Jurkat, Clone E6-1 (cell line): ENCODE data around the gene C16orf78. TPM values are rescaled to one million over a fixed set of nuclear protein-coding genes. Genes with fewer than 3 reads are reported as not detected.

ENCODE experiments used
- DNase-seq: peaks from one replicate; pipeline ENCODE4 v3.0.0-alpha.2; 2011; ENCODE audit warnings: low read depth, low spot score
- H3K4me3 ChIP-seq: 2 replicates; pipeline ENCODE4 v1.5.1; 2011; ENCODE audit warnings: mild to moderate bottlenecking, low read length, control low read depth, moderate library complexity
- polyA plus RNA-seq: library from polyadenylated mRNA; unstranded; fragments of >200 nt; gene quantifications from one replicate; pipeline ENCODE4 v1.2.1, GENCODE V29; 2012; ENCODE audit warnings: missing spikeins; ENCODE audit not compliant: insufficient read length, insufficient read depth

Gene C16orf78, protein sequence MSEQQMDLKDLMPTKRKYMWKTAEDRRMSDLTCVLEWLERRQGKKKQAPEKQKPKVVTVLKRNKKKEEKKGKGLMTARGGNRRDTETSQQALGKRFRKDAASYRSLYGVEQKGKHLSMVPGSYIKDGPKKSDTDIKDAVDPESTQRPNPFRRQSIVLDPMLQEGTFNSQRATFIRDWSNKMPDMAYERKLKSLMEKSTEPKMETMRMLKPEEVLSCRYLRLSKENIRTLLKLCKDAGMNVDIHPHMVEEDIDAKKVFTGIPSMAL
- not detected for polyA plus RNA-seq

DNA sequence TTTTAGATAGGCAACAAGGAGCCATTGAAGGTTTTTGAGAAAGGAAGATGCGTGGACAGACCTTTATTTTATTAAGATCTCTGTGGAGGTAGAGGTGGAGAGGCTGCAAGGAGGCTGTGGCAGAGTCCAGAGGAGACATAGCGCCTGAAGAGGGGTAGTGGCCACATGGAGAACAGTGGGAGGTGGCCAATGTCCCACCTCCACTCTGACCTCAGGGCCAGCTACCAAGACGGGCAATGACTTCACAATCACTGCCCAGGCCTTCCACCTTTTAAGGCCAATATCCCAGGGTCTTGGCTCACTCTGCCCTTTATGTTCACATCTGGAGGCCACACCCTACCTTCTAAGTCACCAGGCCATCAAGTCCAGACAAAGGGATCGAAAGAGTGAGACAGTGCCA, at the start of gene C16orf78:
C16orf78 (plus strand) TSS at position 301 of the 400 bp plus-strand sequence. CDS start 136 bp downstream, outside the sequence.
- H3K4me3 ChIP-seq, result no peak within 1 kb of the TSS

DNA sequence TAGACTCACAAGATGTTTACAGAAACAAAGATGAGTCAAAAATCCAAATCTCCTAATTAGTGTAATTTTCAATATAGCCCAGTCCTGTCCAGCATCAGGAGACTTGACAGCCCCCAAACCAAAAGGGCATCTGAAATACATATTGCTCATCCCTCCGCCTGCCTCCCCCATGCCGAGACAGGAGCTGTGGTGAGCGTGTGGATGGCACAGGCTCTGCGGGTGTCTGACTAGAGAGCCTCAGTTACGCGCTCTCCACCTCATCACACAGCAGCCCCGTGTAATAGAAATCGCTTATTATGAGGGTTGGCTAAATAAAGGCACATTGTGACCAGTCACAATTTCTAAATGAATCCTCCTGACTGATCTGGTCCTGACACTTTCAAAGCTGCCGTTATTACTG, 48.9 kb upstream of the C16orf78 start:
- H3K4me3 ChIP-seq, result no peak overlapping the region
- no peak for DNase-seq

More for the DNA sequence above, at the start of gene C16orf78:
- DNase-seq, result no peak

GRCh38 chr16:49327466-49327865, 46.1 kb upstream of the C16orf78 start:
- no peak overlapping the region for H3K4me3 ChIP-seq
- no peak for DNase-seq

DNA sequence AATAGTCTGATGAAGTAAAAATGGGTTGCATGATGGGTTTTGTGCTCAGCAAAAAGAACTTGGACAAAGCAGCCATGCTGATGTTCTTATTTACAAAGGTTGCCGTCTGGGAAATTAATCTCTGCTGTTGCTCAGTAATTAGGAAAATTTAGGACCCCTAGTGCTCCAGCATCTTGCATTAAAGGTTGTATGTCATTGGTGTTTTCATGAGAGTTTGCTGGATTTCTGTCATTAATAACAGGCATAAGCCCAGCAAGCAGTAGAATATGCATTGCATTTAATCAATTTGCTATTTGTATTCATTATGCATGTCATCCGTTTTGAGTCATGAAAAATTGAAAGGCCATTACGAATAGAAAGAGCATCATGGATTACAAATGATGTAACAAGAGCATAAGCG, 45.3 kb upstream of the C16orf78 start:
- H3K4me3 ChIP-seq, result no peak overlapping the region
- no peak for DNase-seq

DNA sequence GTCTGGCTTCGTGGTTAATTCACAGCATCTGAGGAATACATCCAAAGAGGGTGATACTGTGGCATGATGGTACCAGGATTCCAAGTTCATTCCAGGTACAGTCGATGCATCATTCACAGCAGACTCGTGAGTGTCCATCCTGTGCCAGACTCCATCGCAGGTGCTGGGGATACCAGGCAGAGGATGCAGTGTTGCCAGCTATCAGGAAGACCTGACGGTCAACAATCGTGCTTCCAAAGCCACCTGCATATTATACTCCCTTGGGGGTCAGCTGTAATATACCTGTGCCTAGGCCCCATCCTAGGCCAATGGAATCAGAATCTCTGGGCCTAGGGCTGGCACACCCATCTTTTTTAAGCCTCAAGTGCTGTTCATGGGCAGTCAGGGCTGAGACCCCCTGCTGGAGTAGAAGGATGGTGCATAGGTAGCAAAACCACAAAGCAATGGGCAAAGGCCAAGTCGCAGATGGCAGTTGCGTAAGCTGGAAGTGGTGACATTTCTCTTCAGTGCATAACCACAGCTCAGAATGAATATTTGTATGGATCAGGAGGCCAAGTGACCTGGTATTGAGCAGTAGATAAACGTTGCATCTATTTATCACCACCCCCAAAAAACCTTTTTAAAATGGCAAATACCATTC, 42.9 kb upstream of the C16orf78 start:
- DNase-seq, result peak; percentile 35

GRCh38 chr16:49332589-49333258, 40.9 kb upstream of the C16orf78 start:
- H3K4me3 ChIP-seq, result no peak overlapping the region
- DNase-seq, result no peak

More for the DNA sequence above, 42.9 kb upstream of the C16orf78 start:
- no peak overlapping the region for H3K4me3 ChIP-seq

DNA sequence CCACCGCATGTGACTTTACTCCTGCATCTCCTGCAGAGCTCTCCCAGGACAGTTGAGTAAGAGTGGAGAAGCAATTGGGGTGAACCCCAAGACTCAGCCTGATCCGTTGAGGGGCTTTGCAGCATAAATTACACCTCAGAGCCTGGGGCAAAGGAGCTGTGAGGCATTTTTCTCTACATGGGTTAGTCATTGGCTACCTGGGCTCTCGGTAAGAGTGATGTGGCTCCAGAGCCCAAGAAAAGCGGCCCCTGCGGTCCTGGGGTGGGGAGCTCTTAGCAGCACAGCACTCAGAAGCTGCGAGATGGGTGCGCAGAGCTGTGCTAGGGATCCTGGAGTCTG, 40.4 kb upstream of the C16orf78 start:
- H3K4me3 ChIP-seq, result no peak overlapping the region
- no peak for DNase-seq

- no peak overlapping the region for H3K4me3 ChIP-seq
- no peak for DNase-seq
Measured at GRCh38 chr16:49335828-49336227, 37.8 kb upstream of the C16orf78 start.

DNA sequence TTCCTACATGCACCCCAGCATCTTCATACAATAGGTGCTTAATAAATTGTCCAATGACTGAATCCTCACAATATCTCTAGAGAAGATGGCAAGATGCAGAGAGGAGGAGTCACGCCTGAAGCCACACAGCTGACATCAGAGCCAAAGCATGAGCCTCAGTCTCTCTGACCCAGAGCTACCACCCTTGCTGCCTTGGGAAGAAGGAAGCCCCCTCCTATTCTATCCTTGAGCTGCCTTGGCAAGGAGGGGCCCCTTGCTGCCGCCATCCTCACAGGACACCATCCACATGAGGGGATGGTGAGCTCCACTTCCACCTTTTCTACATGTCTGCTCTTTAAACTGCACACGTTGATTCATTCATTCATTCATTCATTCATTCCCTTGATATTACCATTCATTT, 37.0 kb upstream of the C16orf78 start:
- no peak overlapping the region for H3K4me3 ChIP-seq
- DNase-seq, result no peak

- no peak overlapping the region for H3K4me3 ChIP-seq
- DNase-seq, result no peak
Measured at GRCh38 chr16:49337814-49338350, 35.7 kb upstream of the C16orf78 start.

DNA sequence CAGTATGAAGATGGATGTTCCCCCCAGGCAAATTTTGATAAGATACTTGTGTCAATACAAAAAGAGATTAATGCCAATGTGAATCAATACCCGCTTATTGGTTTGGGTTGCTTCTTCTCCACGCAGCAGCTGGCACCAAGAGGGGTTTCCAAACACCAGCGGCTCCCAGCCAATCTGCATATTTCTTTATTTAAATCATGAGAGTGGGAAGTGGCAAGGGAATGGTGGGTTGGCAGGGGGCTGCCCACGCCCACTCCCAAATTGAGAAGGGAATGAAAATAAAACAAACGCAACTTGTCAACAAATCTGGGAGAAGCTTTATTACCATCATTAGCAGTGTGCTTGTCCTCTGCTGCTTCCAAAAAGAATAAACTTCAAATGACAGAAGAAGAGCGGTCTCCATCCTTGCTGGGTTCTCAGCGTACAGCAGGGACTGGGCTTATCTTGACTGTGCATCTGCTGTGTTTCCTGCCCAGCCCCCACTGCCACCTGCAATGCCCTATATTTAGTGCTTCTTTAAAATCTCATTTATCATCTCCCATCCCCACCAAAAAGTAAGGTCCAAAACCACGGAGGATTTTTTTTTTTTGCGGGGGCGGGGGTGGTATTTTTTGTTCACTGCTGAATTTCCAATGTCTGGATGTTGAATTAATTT, 34.9 kb upstream of the C16orf78 start:
- peak; percentile 80 for DNase-seq

DNA sequence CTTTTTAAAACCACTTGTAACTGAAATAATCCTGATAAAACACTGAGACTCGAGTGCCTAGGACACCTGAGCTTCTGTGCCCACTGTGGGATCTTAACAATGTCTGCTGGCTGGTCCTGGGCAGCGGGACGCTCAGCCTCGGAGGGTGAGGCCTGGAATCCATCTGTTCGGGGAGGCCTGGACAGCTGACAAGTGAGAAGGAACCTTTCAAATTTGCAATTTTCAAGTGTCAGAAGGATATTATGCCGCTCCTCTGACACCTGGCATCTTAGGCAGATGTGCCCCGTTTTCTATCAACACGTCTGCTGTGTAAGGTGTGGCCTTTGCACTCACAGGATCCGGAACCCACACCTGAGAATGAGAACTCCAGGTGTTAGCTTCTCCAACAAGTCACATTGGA, 33.1 kb upstream of the C16orf78 start:
- no peak overlapping the region for H3K4me3 ChIP-seq
- DNase-seq, result no peak

More for the DNA sequence above, 34.9 kb upstream of the C16orf78 start:
- no peak overlapping the region for H3K4me3 ChIP-seq

DNA sequence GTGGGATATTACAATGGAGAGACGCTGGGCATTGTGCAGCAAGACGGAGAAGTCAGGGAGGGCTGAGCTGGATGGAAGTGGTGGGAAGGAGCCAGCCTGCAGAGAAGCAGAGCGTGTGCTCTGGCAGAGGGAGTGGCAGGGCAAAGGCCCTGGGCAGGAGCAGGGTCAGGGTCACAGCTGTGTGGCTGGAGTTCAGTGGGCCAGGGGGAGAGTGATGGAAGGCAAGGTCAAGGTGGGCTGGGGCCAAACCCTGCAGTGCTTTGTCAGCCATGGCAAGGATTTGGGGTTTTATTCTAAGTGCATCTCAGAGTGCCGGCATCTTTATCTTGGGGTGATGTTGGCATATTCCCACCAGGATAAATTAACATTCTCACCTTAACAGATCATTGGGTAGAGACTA, 31.9 kb upstream of the C16orf78 start:
- no peak for DNase-seq
- H3K4me3 ChIP-seq, result no peak overlapping the region

GRCh38 chr16:49342336-49343265, 31.0 kb upstream of the C16orf78 start:
- no peak for DNase-seq

DNA sequence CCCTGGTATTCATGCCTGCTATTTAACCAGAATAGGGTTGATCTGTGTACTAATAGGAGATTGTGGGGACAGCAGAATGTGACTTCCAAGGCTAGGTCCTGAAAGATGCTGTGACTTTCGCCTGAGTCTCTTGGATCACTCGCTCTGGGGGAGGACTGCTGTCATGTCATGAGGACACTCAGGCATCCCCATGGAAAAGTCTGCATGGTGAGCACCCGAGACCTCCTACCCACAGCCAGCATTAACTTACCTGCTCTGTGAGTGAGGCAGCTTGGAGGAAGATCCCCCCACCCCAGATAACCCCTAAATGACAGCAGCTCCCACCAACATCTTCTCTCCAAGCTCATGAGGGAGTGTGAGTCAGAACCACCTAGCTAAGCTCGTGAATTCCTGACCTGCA, 30.3 kb upstream of the C16orf78 start:
- DNase-seq, result no peak
- no peak overlapping the region for H3K4me3 ChIP-seq

More at GRCh38 chr16:49342336-49343265, 31.0 kb upstream of the C16orf78 start:
- no peak overlapping the region for H3K4me3 ChIP-seq

DNA sequence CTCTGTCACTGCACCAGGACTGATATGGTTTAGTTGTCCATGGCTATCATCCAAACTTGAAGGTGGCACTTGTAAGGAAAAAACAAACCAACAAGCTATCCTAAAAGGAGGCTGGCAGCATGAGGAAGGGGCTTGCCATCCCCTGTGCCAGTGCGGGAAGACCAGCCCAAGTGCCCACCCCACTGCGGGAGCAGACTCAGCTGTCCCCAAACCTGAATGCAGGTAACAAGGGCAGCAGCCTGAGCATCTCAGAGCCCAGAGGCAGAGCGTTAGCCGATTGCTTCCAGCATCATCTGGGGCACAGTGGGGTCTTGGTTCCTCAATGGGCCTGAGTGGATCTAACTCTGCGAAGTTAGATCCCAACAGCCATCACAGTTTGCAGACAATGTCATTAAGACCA, 29.2 kb upstream of the C16orf78 start:
- no peak for DNase-seq
- no peak overlapping the region for H3K4me3 ChIP-seq

- H3K4me3 ChIP-seq, result no peak overlapping the region
- peak; percentile 45 for DNase-seq
Measured at GRCh38 chr16:49345829-49346228, 27.8 kb upstream of the C16orf78 start.

DNA sequence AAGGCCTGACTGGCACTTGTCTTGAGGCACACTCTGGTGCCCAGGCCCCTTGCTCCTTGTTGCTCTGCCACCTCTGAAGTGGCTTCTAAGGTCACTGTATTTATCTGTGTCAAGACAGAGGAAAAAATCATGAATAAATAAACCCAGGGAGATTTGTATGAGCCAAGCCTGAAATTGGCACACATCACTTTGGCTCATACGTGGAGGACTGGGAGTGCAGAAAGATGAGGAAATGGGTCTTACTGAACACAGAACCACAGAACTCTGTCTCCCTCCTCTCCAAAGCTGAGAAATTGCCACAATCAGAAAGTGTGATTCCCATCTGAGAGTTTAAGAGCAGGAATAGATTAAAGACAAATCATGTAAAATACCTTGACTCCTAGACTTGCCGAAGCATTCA, 27.1 kb upstream of the C16orf78 start:
- DNase-seq, result no peak
- no peak overlapping the region for H3K4me3 ChIP-seq

DNA sequence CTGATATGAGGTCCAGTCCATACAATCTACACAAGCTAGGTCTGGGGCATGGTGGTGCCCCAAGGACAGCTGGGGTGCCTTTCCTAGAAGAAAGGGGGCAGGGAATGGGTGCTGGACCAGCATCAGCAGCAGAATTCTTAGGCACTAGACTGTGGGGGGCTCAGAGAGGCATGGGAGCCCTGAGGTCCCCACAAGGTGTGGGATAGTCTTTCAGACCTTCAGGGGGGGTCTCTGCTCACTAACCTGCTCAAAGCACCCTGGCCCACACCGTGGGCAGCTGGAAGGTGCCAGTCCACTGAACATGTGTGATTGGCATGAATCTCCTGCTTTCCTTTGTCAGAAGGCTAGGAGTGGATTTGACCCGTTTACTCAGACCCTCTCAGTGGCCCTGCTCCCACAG, 26.1 kb upstream of the C16orf78 start:
- no peak overlapping the region for H3K4me3 ChIP-seq
- DNase-seq, result no peak
